Measurements from ENCODE around the gene NCKAP5. TPM values are rescaled to one million over a fixed set of nuclear protein-coding genes. Genes with fewer than 3 reads are reported as not detected.

NCKAP5 gene
- polyA plus RNA-seq, 3 donors, result not detected

DNA sequence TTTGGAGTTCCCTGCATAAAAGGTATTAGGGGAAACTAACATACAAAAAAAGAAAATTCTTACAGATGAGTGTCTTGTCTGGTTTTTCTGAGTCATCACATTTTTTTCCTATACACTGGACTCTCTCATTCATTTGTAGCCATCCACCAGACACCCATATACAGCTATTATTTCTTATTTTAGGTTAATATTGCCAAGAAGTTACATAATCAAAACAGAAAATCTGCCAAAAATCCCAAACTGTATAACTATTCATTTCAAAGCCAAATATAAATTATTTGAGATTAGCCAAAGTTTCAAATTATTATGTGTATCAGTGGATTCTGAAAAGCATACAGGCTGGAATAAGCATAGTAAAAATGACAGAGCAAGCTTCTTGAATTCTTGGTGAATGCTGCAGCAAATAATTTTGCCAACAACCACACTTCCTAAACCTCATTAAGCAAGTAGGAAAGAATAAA is 191.2 kb downstream of the NCKAP5 start:
- no peak overlapping the region for H3K4me2 ChIP-seq (replicated peaks; ENCODE audit: extremely low read depth, low read length, poor library complexity, severe bottlenecking)
- Mint-ChIP-seq H3K27me3 (ENCODE audit: low read depth in 3 of 3) (peaks cover 0 to 2% (median 2%) of the 10 kb centered on the region in 3 donors), H3K4me1 (no peaks in the 10 kb centered on the region)

DNA sequence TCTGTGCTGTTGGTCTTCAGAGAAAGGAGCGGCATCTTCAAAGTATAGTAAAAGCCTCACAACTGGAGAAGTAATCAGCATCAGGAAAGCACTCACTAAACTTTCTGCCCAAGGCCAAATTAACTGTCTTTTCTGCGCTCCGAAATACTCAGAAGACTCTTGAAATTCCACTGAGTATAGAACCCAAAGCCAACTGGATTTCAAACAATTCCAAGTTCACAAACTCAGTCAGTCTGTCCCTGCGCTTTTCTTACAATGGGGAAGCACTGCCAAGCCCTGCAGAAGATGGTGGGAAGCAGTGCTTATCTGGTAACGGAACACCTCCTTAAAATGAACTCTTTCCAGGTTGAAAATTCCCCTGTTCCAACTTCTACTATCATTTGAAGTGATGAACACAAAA is 193.5 kb downstream of the NCKAP5 start:
- Mint-ChIP-seq H3K4me3 (no peak overlapping the region), H3K9me3 (peaks cover 0 to 11% (median 2%) of the 10 kb centered on the region in 7 donors), H3K27me3 (ENCODE audit: low read depth in 3 of 3) (peaks cover 0 to 2% (median 2%) of the 10 kb centered on the region in 3 donors), H3K4me1 (no peaks in the 10 kb centered on the region), H3K27ac (no peak overlapping the region), H3K36me3 (no peaks in the 10 kb centered on the region)
- no peak overlapping the region for H2AFZ ChIP-seq (ENCODE audit: insufficient read depth, low read depth, low read length, poor library complexity, severe bottlenecking)
- H3K36me3 ChIP-seq (replicated peaks in 1 of 2; ENCODE audit: control insufficient read depth in 1 of 2, insufficient read depth in 2 of 2, low read length in 2 of 2), result no peaks in the 10 kb centered on the region
- no peak overlapping the region for H3K27ac ChIP-seq (ENCODE audit: low read depth in 1 of 2, low read length in 2 of 2)
- no peak overlapping the region for H3K9ac ChIP-seq (ENCODE audit: insufficient read depth, low read length, poor library complexity, severe bottlenecking)
- H4K20me1 ChIP-seq (ENCODE audit: insufficient read depth, low read length), result no peaks in the 10 kb centered on the region
- no peaks in the 10 kb centered on the region for H3K79me2 ChIP-seq (ENCODE audit: insufficient read depth, low read length)
- TF ChIP-seq, protein P1, sequence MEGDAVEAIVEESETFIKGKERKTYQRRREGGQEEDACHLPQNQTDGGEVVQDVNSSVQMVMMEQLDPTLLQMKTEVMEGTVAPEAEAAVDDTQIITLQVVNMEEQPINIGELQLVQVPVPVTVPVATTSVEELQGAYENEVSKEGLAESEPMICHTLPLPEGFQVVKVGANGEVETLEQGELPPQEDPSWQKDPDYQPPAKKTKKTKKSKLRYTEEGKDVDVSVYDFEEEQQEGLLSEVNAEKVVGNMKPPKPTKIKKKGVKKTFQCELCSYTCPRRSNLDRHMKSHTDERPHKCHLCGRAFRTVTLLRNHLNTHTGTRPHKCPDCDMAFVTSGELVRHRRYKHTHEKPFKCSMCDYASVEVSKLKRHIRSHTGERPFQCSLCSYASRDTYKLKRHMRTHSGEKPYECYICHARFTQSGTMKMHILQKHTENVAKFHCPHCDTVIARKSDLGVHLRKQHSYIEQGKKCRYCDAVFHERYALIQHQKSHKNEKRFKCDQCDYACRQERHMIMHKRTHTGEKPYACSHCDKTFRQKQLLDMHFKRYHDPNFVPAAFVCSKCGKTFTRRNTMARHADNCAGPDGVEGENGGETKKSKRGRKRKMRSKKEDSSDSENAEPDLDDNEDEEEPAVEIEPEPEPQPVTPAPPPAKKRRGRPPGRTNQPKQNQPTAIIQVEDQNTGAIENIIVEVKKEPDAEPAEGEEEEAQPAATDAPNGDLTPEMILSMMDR (IDR thresholded peaks at IDR 0.05), result no peak
- H3K27me3 ChIP-seq (ENCODE audit: control insufficient read depth in 2 of 2, insufficient read depth in 2 of 2, low read length in 2 of 2), result no peaks in the 10 kb centered on the region
- no peaks in the 10 kb centered on the region for H3K4me1 ChIP-seq (ENCODE audit: control insufficient read depth in 1 of 2, insufficient read depth in 2 of 2, low read length in 2 of 2)
- no peak overlapping the region for H3K4me2 ChIP-seq (replicated peaks; ENCODE audit: extremely low read depth, low read length, poor library complexity, severe bottlenecking)
- DNase-seq, result no peak
- no peak overlapping the region for H3K4me3 ChIP-seq (replicated peaks in 1 of 3; ENCODE audit: low read depth in 2 of 3, low read length in 3 of 3)
- no peaks in the 10 kb centered on the region for H3K9me3 ChIP-seq (replicated peaks in 1 of 2; ENCODE audit: control insufficient read depth in 1 of 2, insufficient read depth in 1 of 2, low read length in 2 of 2)
- intact Hi-C loops (cut with micrococcal nuclease), result no loop called here
- 89% methylated on average over 3 of the region's 5 CpGs for WGBS (ENCODE audit: insufficient coverage)

More for the DNA sequence above, 191.2 kb downstream of the NCKAP5 start:
- no peaks in the 10 kb centered on the region for H3K79me2 ChIP-seq (ENCODE audit: insufficient read depth, low read length)
- TF ChIP-seq, protein P1 (IDR thresholded peaks at IDR 0.05), result no peak
- H4K20me1 ChIP-seq (ENCODE audit: insufficient read depth, low read length), result no peaks in the 10 kb centered on the region
- H3K9me3 Mint-ChIP-seq, result peaks cover 0 to 11% (median 2%) of the 10 kb centered on the region in 7 donors
- no peaks in the 10 kb centered on the region for H3K36me3 Mint-ChIP-seq
- DNase-seq, result no peak
- no peak overlapping the region for H2AFZ ChIP-seq (ENCODE audit: insufficient read depth, low read depth, low read length, poor library complexity, severe bottlenecking)
- H3K27ac Mint-ChIP-seq, result no peak overlapping the region
- no peaks in the 10 kb centered on the region for H3K4me1 ChIP-seq (ENCODE audit: control insufficient read depth in 1 of 2, insufficient read depth in 2 of 2, low read length in 2 of 2)
- H3K4me3 ChIP-seq (replicated peaks in 1 of 3; ENCODE audit: low read depth in 2 of 3, low read length in 3 of 3), result no peak overlapping the region
- no peak overlapping the region for H3K9ac ChIP-seq (ENCODE audit: insufficient read depth, low read length, poor library complexity, severe bottlenecking)
- H3K4me3 Mint-ChIP-seq, result no peak overlapping the region
- no peaks in the 10 kb centered on the region for H3K9me3 ChIP-seq (replicated peaks in 1 of 2; ENCODE audit: control insufficient read depth in 1 of 2, insufficient read depth in 1 of 2, low read length in 2 of 2)
- intact Hi-C loops (cut with micrococcal nuclease), result no loop called here
- no peaks in the 10 kb centered on the region for H3K27me3 ChIP-seq (ENCODE audit: control insufficient read depth in 2 of 2, insufficient read depth in 2 of 2, low read length in 2 of 2)
- H3K36me3 ChIP-seq (replicated peaks in 1 of 2; ENCODE audit: control insufficient read depth in 1 of 2, insufficient read depth in 2 of 2, low read length in 2 of 2), result no peaks in the 10 kb centered on the region
- no peak overlapping the region for H3K27ac ChIP-seq (ENCODE audit: low read depth in 1 of 2, low read length in 2 of 2)
